WTC11 (cell line): ENCODE measurements around the gene LTBP3. TPM values are rescaled to one million over a fixed set of nuclear protein-coding genes. Genes with fewer than 3 reads are reported as not detected.

ENCODE experiments used
- ATAC-seq: fragments of 200-7000 bp; cut with Tn5 transposase; 2 replicates; pipeline ENCODE4 v1.10.0; 2021; ENCODE audit warnings: mild to moderate bottlenecking, moderate library complexity
- CTCF ChIA-PET: fragments of 300-600 bp; sonication (Branson Sonifier 250); formaldehyde crosslinking; loops from one replicate; lab custom pipeline; 2021; ENCODE audit warnings: antibody characterized with exemption; lab: Charles Lee
- POLR2A ChIA-PET: fragments of 350-600 bp; sonication (Branson Sonifier 250); formaldehyde crosslinking; loops from one replicate; lab custom pipeline; 2021; ENCODE audit warnings: antibody characterized with exemption; lab: Charles Lee
- DNase-seq: peaks from one replicate; pipeline ENCODE4 v3.0.0; 2021; ENCODE audit warnings: low spot score
- H3K27ac Mint-ChIP-seq: 2 replicates; pipeline ENCODE4 v1.8.0; 2021; ENCODE audit warnings: mixed read lengths
- H3K27me3 Mint-ChIP-seq: 2 replicates; pipeline ENCODE4 v1.8.0; 2021; ENCODE audit warnings: low read depth, mild to moderate bottlenecking, moderate library complexity, mixed read lengths
- H3K36me3 Mint-ChIP-seq: 2 replicates; pipeline ENCODE4 v1.8.0; 2021; ENCODE audit warnings: mixed read lengths
- H3K4me1 Mint-ChIP-seq: 2 replicates; pipeline ENCODE4 v1.8.0; 2022; ENCODE audit warnings: mixed read lengths
- H3K4me3 Mint-ChIP-seq: 2 replicates; pipeline ENCODE4 v1.8.0; 2021; ENCODE audit warnings: mild to moderate bottlenecking, moderate library complexity, mixed read lengths
- H3K9me3 Mint-ChIP-seq: 2 replicates; pipeline ENCODE4 v1.8.0; 2021; ENCODE audit warnings: mixed read lengths
- CBFB ChIP-seq: sonication (generic); formaldehyde crosslinking; IDR thresholded peaks from 2 replicates; pipeline ENCODE4 v1.8.1; 2022; ENCODE audit warnings: mild to moderate bottlenecking, low read depth, missing genetic modification reagents
- CREB1 ChIP-seq: sonication (generic); formaldehyde crosslinking; IDR thresholded peaks from 2 replicates; pipeline ENCODE4 v1.8.0; 2023; ENCODE audit warnings: mild to moderate bottlenecking, missing genetic modification reagents
- CTCF ChIP-seq: fragments of 200-600 bp; IDR thresholded peaks from 2 replicates; pipeline ENCODE4 v1.8.0; 2022; ENCODE audit warnings: antibody characterized with exemption
- ELF4 ChIP-seq: sonication (generic); formaldehyde crosslinking; IDR thresholded peaks from 2 replicates; pipeline ENCODE4 v1.8.1; 2022; ENCODE audit warnings: low read depth, mild to moderate bottlenecking, moderate library complexity, missing genetic modification reagents
- ERG ChIP-seq: fragments of 250-450 bp; sonication (Bioruptor Pico); IDR thresholded peaks from 2 replicates; pipeline ENCODE4 v1.8.0; 2021; ENCODE audit warnings: mild to moderate bottlenecking
- GRHL2 ChIP-seq: fragments of 250-450 bp; sonication (Bioruptor Pico); IDR thresholded peaks from 2 replicates; pipeline ENCODE4 v1.8.0; 2022; ENCODE audit warnings: mild to moderate bottlenecking, moderate library complexity; ENCODE audit not compliant: insufficient replicate concordance, severe bottlenecking
- MLX ChIP-seq: sonication (generic); formaldehyde crosslinking; IDR thresholded peaks from 2 replicates; pipeline ENCODE4 v1.8.1; 2023; ENCODE audit warnings: mild to moderate bottlenecking, missing genetic modification reagents, moderate library complexity
- NFYB ChIP-seq: sonication (generic); formaldehyde crosslinking; conservative IDR thresholded peaks from 2 replicates; pipeline ENCODE4 v1.8.0; 2022; ENCODE audit warnings: low read depth, missing genetic modification reagents
- NR2C2 ChIP-seq: sonication (generic); formaldehyde crosslinking; IDR thresholded peaks from 2 replicates; pipeline ENCODE4 v1.8.0; 2022; ENCODE audit warnings: mild to moderate bottlenecking, missing genetic modification reagents
- OVOL2 ChIP-seq: fragments of 250-450 bp; sonication (Bioruptor Pico); IDR thresholded peaks from 2 replicates; pipeline ENCODE4 v1.9.0; 2021; ENCODE audit warnings: mild to moderate bottlenecking, borderline replicate concordance
- RORB ChIP-seq: fragments of 250-450 bp; sonication (Bioruptor Pico); IDR thresholded peaks from 2 replicates; pipeline ENCODE4 v1.9.0; 2021; ENCODE audit warnings: mild to moderate bottlenecking
- SMAD3 ChIP-seq: sonication (generic); formaldehyde crosslinking; IDR thresholded peaks from 2 replicates; pipeline ENCODE4 v1.8.0; 2022; ENCODE audit warnings: missing genetic modification reagents, mild to moderate bottlenecking, borderline replicate concordance
- SMAD4 ChIP-seq: sonication (generic); formaldehyde crosslinking; IDR thresholded peaks from 2 replicates; pipeline ENCODE4 v1.8.0; 2022; ENCODE audit warnings: mild to moderate bottlenecking, missing genetic modification reagents
- TEAD1 ChIP-seq: sonication (generic); formaldehyde crosslinking; IDR thresholded peaks from 2 replicates; pipeline ENCODE4 v1.8.0; 2022; ENCODE audit warnings: mild to moderate bottlenecking, missing genetic modification reagents
- TEAD4 ChIP-seq: sonication (generic); formaldehyde crosslinking; IDR thresholded peaks from 2 replicates; pipeline ENCODE4 v1.8.0; 2022; ENCODE audit warnings: mild to moderate bottlenecking, missing genetic modification reagents
- ZNF219 ChIP-seq: sonication (generic); formaldehyde crosslinking; IDR thresholded peaks from 2 replicates; pipeline ENCODE4 v1.8.0; 2023; ENCODE audit warnings: missing genetic modification reagents, mild to moderate bottlenecking, borderline replicate concordance
- ZNF425 ChIP-seq: fragments of 250-450 bp; sonication (Bioruptor Pico); conservative IDR thresholded peaks from 2 replicates; pipeline ENCODE4 v1.9.0; 2021; ENCODE audit warnings: mild to moderate bottlenecking
- total RNA-seq: library from RNA; stranded (reverse); gene quantifications from 3 replicates; pipeline ENCODE4 v1.2.3, GENCODE V29; 2021
- TF ChIP-seq, protein P1 (sequence below): fragments of 250-450 bp; sonication (Bioruptor Pico); IDR thresholded peaks from 2 replicates; pipeline ENCODE4 v1.9.0; 2021; ENCODE audit warnings: mild to moderate bottlenecking
- TF ChIP-seq, protein P2 (sequence below): sonication (generic); formaldehyde crosslinking; IDR thresholded peaks from 2 replicates; pipeline ENCODE4 v1.8.0; 2022; ENCODE audit warnings: mild to moderate bottlenecking, missing genetic modification reagents
- TF ChIP-seq, protein P3 (sequence below): sonication (generic); formaldehyde crosslinking; IDR thresholded peaks from 2 replicates; pipeline ENCODE4 v1.8.0; 2023; ENCODE audit warnings: mild to moderate bottlenecking, missing genetic modification reagents

The LTBP3 gene
- total RNA-seq, 1 experiment from 2014 or later, result 20.7 TPM

GRCh38 chr11:65506290-65506771 is 51.8 kb downstream of the LTBP3 start:
- ChIA-PET POLR2A (interaction anchor here (0.9 to 7.8 kb wide), 10 partner anchors 8 to 137 kb away, joined by 3 to 194 read pairs (median 8); partner anchors contain the start of genes MALAT1 and NEAT1), CTCF (interaction anchor here (1.1 to 8.3 kb wide), 10 partner anchors 18 to 176 kb away, joined by 3 to 84 read pairs (median 8); partner anchors contain the start of genes DPF2 and ZNRD2)
- TF ChIP-seq ZNF219 (CRISPR knock-in tag) (no peak), CTCF (no peak)
- TF ChIP-seq, protein P1, sequence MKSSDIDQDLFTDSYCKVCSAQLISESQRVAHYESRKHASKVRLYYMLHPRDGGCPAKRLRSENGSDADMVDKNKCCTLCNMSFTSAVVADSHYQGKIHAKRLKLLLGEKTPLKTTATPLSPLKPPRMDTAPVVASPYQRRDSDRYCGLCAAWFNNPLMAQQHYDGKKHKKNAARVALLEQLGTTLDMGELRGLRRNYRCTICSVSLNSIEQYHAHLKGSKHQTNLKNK, result peak; percentile 62; the same call in 1 of the 2 replicates
- Mint-ChIP-seq H3K4me3 (no peak overlapping the region; the same call in 1 of the 2 replicates), H3K27me3 (no peaks in the 10 kb centered on the region), H3K27ac (peak overlapping the region; percentile 92), H3K9me3 (no peaks in the 10 kb centered on the region), H3K4me1 (peaks cover 55% of the 10 kb centered on the region), H3K36me3 (no peaks in the 10 kb centered on the region; the same call in 1 of the 2 replicates)
- ATAC-seq, result no peak
- DNase-seq, result no peak

- POLR2A ChIA-PET, result interaction anchor here (0.5 to 7.8 kb wide), 12 partner anchors 7 to 733 kb away, joined by 3 to 194 read pairs (median 4); partner anchors contain the start of genes MALAT1, NEAT1 and TIGD3
- H3K27me3 Mint-ChIP-seq, result no peaks in the 10 kb centered on the region
- no peaks in the 10 kb centered on the region; the same call in 1 of the 2 replicates for H3K36me3 Mint-ChIP-seq
- DNase-seq, result no peak
- H3K27ac Mint-ChIP-seq, result peak overlapping the region; percentile 92
- H3K4me1 Mint-ChIP-seq, result peaks cover 55% of the 10 kb centered on the region
- CTCF ChIA-PET, result interaction anchor here (1.1 to 8.3 kb wide), 9 partner anchors 9 to 176 kb away, joined by 3 to 84 read pairs (median 8); partner anchors contain the start of gene ZNRD2
- no peak for ATAC-seq
- H3K4me3 Mint-ChIP-seq, result no peak overlapping the region; the same call in 1 of the 2 replicates
- no peaks in the 10 kb centered on the region for H3K9me3 Mint-ChIP-seq
- no peak for TF ChIP-seq CBFB (CRISPR knock-in tag)
- no peak for TF ChIP-seq TEAD1 (CRISPR knock-in tag)
- no peak for TF ChIP-seq OVOL2 (CRISPR knock-in tag)
- no peak for TF ChIP-seq GRHL2 (CRISPR knock-in tag)
- no peak for TF ChIP-seq TEAD4 (CRISPR knock-in tag)
- no peak for TF ChIP-seq NR2C2 (CRISPR knock-in tag)
- no peak for TF ChIP-seq CTCF
- TF ChIP-seq ERG (CRISPR knock-in tag), result peak; percentile 86
- TF ChIP-seq SMAD4 (CRISPR knock-in tag), result no peak
- TF ChIP-seq MLX (CRISPR knock-in tag), result no peak
- TF ChIP-seq, protein P2, sequence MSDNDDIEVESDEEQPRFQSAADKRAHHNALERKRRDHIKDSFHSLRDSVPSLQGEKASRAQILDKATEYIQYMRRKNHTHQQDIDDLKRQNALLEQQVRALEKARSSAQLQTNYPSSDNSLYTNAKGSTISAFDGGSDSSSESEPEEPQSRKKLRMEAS (CRISPR knock-in tag), result no peak
- no peak for TF ChIP-seq NFYB (CRISPR knock-in tag)
- TF ChIP-seq CREB1 (CRISPR knock-in tag), result no peak
- no peak for TF ChIP-seq ELF4 (CRISPR knock-in tag)
- TF ChIP-seq RORB (CRISPR knock-in tag), result no peak
- TF ChIP-seq, protein P3, sequence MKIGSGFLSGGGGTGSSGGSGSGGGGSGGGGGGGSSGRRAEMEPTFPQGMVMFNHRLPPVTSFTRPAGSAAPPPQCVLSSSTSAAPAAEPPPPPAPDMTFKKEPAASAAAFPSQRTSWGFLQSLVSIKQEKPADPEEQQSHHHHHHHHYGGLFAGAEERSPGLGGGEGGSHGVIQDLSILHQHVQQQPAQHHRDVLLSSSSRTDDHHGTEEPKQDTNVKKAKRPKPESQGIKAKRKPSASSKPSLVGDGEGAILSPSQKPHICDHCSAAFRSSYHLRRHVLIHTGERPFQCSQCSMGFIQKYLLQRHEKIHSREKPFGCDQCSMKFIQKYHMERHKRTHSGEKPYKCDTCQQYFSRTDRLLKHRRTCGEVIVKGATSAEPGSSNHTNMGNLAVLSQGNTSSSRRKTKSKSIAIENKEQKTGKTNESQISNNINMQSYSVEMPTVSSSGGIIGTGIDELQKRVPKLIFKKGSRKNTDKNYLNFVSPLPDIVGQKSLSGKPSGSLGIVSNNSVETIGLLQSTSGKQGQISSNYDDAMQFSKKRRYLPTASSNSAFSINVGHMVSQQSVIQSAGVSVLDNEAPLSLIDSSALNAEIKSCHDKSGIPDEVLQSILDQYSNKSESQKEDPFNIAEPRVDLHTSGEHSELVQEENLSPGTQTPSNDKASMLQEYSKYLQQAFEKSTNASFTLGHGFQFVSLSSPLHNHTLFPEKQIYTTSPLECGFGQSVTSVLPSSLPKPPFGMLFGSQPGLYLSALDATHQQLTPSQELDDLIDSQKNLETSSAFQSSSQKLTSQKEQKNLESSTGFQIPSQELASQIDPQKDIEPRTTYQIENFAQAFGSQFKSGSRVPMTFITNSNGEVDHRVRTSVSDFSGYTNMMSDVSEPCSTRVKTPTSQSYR (CRISPR knock-in tag), result no peak
- TF ChIP-seq ZNF425 (CRISPR knock-in tag), result 0 out of 2 replicates have a peak, but pooled peaks have one; percentile 50
- TF ChIP-seq SMAD3 (CRISPR knock-in tag), result no peak
These were observed 52.5 kb downstream of the LTBP3 start for GRCh38 chr11:65505466-65506289.
